Vagina (tissue), 2 donors: ENCODE measurements around the gene MUCL3.

Source experiments
- POLR2A ChIP-seq, 2 donors: fragments of 450-650 bp; IDR thresholded peaks; one replicate each; pipeline ENCODE4 v1.6.1; 2017; ENCODE audit warnings: antibody characterized with exemption in 2 of 2, mild to moderate bottlenecking in 2 of 2, moderate library complexity in 2 of 2
- POLR2AphosphoS5 ChIP-seq, 2 donors: sonication (generic); formaldehyde crosslinking; IDR thresholded peaks; one replicate each; pipeline ENCODE4 v1.9.0; 2017; ENCODE audit warnings: antibody characterized with exemption in 2 of 2, mild to moderate bottlenecking in 2 of 2, low read depth in 1 of 2; ENCODE audit not compliant: insufficient read depth in 1 of 2
- TF ChIP-seq, protein P1 (sequence below), 3 experiments: fragments of 450-650 bp in 2 of 3; fragments of 200-600 bp in 1 of 3; sonication (generic) in 1 of 3; IDR thresholded peaks; one replicate each; pipeline ENCODE4 v1.5.1; 2017 to 2019; ENCODE audit warnings: antibody characterized with exemption in 3 of 3, mild to moderate bottlenecking in 2 of 3, moderate library complexity in 2 of 3

DNA sequence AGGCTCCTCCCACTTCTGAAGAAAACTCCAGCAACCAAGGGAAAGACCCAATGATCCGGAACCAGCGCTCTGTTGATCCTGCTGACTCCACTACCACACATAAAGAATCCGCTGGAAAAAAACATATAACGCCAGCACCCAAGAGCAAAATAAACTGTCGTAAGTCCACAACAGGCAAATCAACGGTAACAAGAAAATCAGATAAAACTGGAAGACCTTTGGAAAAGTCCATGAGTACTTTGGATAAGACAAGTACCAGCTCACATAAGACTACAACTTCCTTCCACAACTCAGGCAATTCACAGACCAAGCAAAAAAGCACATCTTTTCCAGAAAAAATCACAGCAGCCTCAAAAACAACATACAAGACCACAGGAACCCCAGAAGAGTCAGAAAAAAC is 8.0 kb downstream of the MUCL3 start:
- TF ChIP-seq, protein P1, sequence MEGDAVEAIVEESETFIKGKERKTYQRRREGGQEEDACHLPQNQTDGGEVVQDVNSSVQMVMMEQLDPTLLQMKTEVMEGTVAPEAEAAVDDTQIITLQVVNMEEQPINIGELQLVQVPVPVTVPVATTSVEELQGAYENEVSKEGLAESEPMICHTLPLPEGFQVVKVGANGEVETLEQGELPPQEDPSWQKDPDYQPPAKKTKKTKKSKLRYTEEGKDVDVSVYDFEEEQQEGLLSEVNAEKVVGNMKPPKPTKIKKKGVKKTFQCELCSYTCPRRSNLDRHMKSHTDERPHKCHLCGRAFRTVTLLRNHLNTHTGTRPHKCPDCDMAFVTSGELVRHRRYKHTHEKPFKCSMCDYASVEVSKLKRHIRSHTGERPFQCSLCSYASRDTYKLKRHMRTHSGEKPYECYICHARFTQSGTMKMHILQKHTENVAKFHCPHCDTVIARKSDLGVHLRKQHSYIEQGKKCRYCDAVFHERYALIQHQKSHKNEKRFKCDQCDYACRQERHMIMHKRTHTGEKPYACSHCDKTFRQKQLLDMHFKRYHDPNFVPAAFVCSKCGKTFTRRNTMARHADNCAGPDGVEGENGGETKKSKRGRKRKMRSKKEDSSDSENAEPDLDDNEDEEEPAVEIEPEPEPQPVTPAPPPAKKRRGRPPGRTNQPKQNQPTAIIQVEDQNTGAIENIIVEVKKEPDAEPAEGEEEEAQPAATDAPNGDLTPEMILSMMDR (IDR thresholded peaks at IDR 0.05), result no peak
- TF ChIP-seq POLR2AphosphoS5 (IDR thresholded peaks at IDR 0.05; ENCODE audit: insufficient read depth in 1 of 2, low read depth in 1 of 2), result no peak
- no peak for TF ChIP-seq POLR2A (IDR thresholded peaks at IDR 0.05)
